ENCODE results near the gene OR2V1.
"Not testable (repeated sequence)": the region's sequence is repeated elsewhere in the genome, so short reads cannot be mapped to it uniquely, and the experiment has no call there.

GRCh38 chr5:181101930-181102674 lies 28.9 kb downstream of the OR2V1 start:
- TF ChIP-seq CTCF, EZH2, EZH2phosphoT487 (IDR thresholded peaks at IDR 0.05): not testable (repeated sequence)
